Transverse colon (tissue), 4 donors: ENCODE results near the gene CACFD1. TPM values are rescaled to one million over a fixed set of nuclear protein-coding genes. Genes with fewer than 3 reads are reported as not detected.

Experiments used
- DNase-seq: peaks from one replicate; pipeline ENCODE4 v3.0.0-alpha.2; 2019
- H3K27ac ChIP-seq, 4 donors: fragments of 200-600 bp; sonication (generic); 2 replicates each; pipeline ENCODE4 v1.5.1; 2016 to 2018; ENCODE audit warnings: inconsistent platforms in 4 of 4
- H3K27me3 ChIP-seq: fragments of 200-600 bp; sonication (generic); 2 replicates; pipeline ENCODE4 v1.5.1; 2017; ENCODE audit warnings: inconsistent platforms
- H3K36me3 ChIP-seq, 4 donors: fragments of 200-600 bp; sonication (generic); 2 replicates each; pipeline ENCODE4 v1.5.1; 2017 to 2019; ENCODE audit warnings: inconsistent platforms in 4 of 4
- H3K4me1 ChIP-seq, 4 donors: fragments of 200-600 bp; sonication (generic); 2 replicates each; pipeline ENCODE4 v1.5.1; 2017 to 2020; ENCODE audit warnings: inconsistent platforms in 4 of 4
- H3K4me3 ChIP-seq, 4 donors: fragments of 200-600 bp; sonication (generic); 1 replicate in 1 of 4; 2 replicates in 3 of 4; pipeline versions ENCODE4 v1.5.1 to v1.6.1; 2017 to 2019; ENCODE audit warnings: inconsistent platforms in 4 of 4
- H3K9me3 ChIP-seq, 2 donors: fragments of 200-600 bp; sonication (generic); 2 replicates each; pipeline ENCODE4 v1.5.1; 2017 to 2019; ENCODE audit warnings: inconsistent platforms in 2 of 2
- EP300 ChIP-seq: sonication (generic); formaldehyde crosslinking; IDR thresholded peaks from one replicate; pipeline ENCODE4 v1.6.1; 2017; ENCODE audit warnings: antibody characterized with exemption, low read depth
- POLR2A ChIP-seq: fragments of 450-650 bp; IDR thresholded peaks from one replicate; pipeline ENCODE4 v1.6.1; 2016; ENCODE audit warnings: antibody characterized with exemption, mild to moderate bottlenecking, moderate library complexity
- POLR2AphosphoS5 ChIP-seq, 3 donors: sonication (generic); formaldehyde crosslinking; IDR thresholded peaks; one replicate each; pipeline ENCODE4 v1.6.1; 2016; ENCODE audit warnings: antibody characterized with exemption in 3 of 3
- WGBS, 2 donors: methylation state at CpG; one replicate each; pipeline ENCODE4 v1.1.5; 2018; ENCODE audit warnings: low coverage in 1 of 2; 5-methylcytosine and 5-hydroxymethylcytosine counted together
- in situ Hi-C, 4 donors: fragments of 200-750 bp; cut with MboI; loops; one replicate each; pipeline versions ENCODE4 v1.15.0 to v1.15.1; 2017; ENCODE audit warnings: low sequenced_read_pairs in 3 of 4, low pct_ligation_motif_present in 1 of 4, low pct_unique_long_range_greater_than_20kb in 1 of 4
- intact Hi-C: fragments of 100-400 bp; cut with DNase I; formaldehyde crosslinking; loops from one replicate; pipeline ENCODE4 v1.15.1; 2023; ENCODE audit warnings: low total_unique reads
- total RNA-seq, 4 donors: library from RNA; depleted of rRNA; stranded (reverse); fragments of >200 nt; gene quantifications; one replicate each; pipeline ENCODE4 v1.1.0, GENCODE V29; 2016
- TF ChIP-seq, protein P1 (sequence below), 5 experiments: fragments of 200-600 bp in 3 of 5; fragments of 450-650 bp in 2 of 5; sonication (generic) in 3 of 5; IDR thresholded peaks; 1 replicate in 2 of 5; 2 replicates in 3 of 5; pipeline ENCODE4 v1.5.1; 2016 to 2017; ENCODE audit warnings: antibody characterized with exemption in 5 of 5, inconsistent platforms in 3 of 5, mild to moderate bottlenecking in 2 of 5, moderate library complexity in 1 of 5

CACFD1 gene
- total RNA-seq, 4 donors from 2014 or later = 44.6 to 153 (median 80.0) TPM

DNA sequence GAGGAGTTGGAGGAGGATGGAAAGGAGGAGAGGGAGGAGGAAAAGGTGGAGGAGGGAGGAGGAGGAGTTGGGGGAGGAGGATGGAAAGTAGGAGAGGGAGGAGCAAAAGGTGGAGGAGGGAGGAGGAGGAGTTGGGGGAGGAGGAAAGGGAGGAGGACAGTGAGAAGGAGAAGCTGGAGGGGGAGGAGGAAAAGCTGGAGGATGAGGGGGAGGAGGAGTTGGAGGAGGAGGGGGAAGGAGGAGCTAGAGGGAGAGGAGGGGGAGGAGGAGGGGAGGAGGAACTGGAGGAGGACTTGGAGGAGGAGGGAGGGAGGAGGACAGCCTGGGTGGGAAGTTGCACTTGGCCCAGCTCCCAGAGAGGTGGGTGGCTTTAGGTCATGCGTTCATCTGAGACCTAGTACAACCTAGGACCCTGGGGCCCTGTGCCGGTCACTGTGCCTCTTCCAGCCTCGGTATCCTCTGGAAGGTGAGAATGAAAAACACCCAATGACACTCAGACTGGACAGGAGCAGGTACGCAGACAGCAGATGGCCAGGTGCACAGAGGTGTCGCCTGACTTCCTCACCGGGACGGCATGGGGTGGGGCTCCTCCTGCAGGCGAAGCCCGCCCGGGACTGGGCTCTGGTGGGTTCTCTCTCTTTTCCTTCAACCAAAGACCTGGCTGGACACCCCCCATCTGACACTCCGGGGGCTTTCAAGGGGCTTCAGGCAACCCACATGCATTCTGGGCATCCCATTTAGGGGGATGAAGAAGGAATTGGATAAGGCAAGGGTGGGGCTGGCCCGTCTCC lies 31.3 kb downstream of the CACFD1 start:
- H3K9me3 ChIP-seq = no peaks in the 10 kb centered on the region
- intact Hi-C loops (no loop called here), in situ Hi-C loops (loop anchor here in 1 of 4 donors (25.0 kb wide), 1 partner anchor 304 kb away; no protein-coding TSS in a partner anchor)
- H3K4me3 ChIP-seq = no peak overlapping the region
- no peaks in the 10 kb centered on the region for H3K36me3 ChIP-seq
- H3K27me3 ChIP-seq = peaks cover 12% of the 10 kb centered on the region
- no peak for DNase-seq
- H3K4me1 ChIP-seq = peaks cover 0 to 2% (median under 1%) of the 10 kb centered on the region in 4 donors
- 0 to 56% methylated on average over 1 to 8 of the region's 12 CpGs for WGBS, 2 donors
- TF ChIP-seq EP300 (no peak), POLR2A (no peak), POLR2AphosphoS5 (IDR thresholded peaks at IDR 0.05) (no peak)
- TF ChIP-seq, protein P1, sequence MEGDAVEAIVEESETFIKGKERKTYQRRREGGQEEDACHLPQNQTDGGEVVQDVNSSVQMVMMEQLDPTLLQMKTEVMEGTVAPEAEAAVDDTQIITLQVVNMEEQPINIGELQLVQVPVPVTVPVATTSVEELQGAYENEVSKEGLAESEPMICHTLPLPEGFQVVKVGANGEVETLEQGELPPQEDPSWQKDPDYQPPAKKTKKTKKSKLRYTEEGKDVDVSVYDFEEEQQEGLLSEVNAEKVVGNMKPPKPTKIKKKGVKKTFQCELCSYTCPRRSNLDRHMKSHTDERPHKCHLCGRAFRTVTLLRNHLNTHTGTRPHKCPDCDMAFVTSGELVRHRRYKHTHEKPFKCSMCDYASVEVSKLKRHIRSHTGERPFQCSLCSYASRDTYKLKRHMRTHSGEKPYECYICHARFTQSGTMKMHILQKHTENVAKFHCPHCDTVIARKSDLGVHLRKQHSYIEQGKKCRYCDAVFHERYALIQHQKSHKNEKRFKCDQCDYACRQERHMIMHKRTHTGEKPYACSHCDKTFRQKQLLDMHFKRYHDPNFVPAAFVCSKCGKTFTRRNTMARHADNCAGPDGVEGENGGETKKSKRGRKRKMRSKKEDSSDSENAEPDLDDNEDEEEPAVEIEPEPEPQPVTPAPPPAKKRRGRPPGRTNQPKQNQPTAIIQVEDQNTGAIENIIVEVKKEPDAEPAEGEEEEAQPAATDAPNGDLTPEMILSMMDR (IDR thresholded peaks at IDR 0.05) = no peak
- H3K27ac ChIP-seq = peak overlapping the region in 1 of 4 donors; percentile 33

DNA sequence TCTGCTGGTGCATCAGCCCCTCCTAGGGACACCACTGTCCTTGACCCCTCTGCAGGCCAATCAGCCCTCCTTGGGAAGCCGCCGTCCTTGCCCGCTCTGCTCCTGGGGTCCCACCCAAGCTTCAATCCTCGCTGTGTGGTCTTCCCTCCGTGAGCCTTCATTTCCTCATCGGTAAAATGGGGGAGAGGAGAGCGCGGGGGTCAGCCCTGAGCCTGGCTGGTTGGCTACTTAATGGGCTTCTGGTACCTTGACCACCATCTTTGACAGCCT lies 31.8 kb downstream of the CACFD1 start:
- intact Hi-C loops (no loop called here), in situ Hi-C loops (loop anchor here in 1 of 4 donors (25.0 kb wide), 1 partner anchor 304 kb away; no protein-coding TSS in a partner anchor)
- Histone ChIP-seq H3K4me3 (no peak overlapping the region), H3K9me3 (no peaks in the 10 kb centered on the region), H3K27me3 (peaks cover 13% of the 10 kb centered on the region), H3K4me1 (no peaks in the 10 kb centered on the region), H3K27ac (peak overlapping the region in 2 of 4 donors; percentile 5 to 33), H3K36me3 (no peaks in the 10 kb centered on the region)
- TF ChIP-seq, protein P1 (IDR thresholded peaks at IDR 0.05) = no peak
- TF ChIP-seq POLR2A (no peak), POLR2AphosphoS5 (IDR thresholded peaks at IDR 0.05) (no peak), EP300 (no peak)
- WGBS, 2 donors = 94% methylated on average over 8 of the region's 8 CpGs; no CpG with 5 or more reads in 1 of the 2 donors
- DNase-seq = no peak

DNA sequence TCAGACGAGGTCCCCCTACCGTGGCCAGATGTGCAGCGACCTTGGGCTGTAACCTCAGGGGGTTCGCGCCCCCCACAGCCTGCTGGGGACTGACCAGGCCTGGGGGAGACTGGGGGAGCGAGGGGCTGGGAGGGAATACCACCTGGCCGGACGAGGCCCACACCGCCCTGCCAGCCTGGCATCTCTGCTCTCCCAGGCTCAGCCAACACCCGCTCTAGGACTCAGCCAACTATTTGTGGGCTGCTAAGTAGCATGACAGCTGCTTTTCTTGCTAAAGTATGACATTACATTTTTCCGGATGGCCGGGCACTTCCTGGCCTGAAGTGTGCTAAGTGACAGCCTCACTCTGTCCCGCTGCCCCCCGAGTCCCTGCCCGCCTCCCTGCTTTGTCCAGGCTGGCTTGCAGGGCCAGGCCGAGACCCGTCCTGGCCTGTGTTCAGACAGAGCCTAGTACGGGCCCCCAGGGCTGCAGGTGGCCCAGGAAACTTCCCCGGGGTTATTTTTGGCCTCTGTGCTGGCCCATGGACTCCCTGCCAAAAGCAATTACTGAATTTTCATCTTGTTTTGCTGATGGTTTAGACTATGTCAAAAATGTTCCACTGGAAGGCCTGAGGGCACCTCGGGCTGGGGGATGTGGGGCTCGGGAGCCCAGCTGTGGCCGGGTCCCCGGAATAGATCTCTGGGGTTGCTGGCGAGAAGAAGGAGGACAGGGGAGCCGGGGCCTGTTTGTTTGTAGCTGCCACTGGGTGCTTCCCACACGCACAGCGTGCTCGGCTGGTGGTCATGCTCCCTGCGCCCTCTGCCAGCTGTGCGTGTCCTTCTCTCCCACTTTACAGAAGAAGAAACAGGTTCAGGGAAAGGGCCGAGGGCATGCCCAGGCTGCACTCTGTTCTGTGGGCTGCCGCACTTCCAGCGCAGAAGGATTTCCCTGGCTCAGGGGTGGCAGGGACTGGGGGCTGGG lies 32.6 kb downstream of the CACFD1 start:
- DNase-seq = no peak

More for the DNA sequence above, 32.6 kb downstream of the CACFD1 start:
- Histone ChIP-seq H3K9me3 (no peaks in the 10 kb centered on the region), H3K4me3 (no peak overlapping the region), H3K27ac (peak overlapping the region; percentile 32 to 53 (median 36)), H3K36me3 (no peaks in the 10 kb centered on the region), H3K27me3 (peaks cover 20% of the 10 kb centered on the region), H3K4me1 (no peaks in the 10 kb centered on the region)
- TF ChIP-seq EP300 (no peak), POLR2A (no peak), POLR2AphosphoS5 (IDR thresholded peaks at IDR 0.05) (no peak)
- TF ChIP-seq, protein P1 (IDR thresholded peaks at IDR 0.05) = no peak
- intact Hi-C loops (no loop called here), in situ Hi-C loops (loop anchor here in 1 of 4 donors (25.0 kb wide), 1 partner anchor 305 kb away; no protein-coding TSS in a partner anchor)
- 76% methylated on average over 33 of the region's 33 CpGs; no CpG with 5 or more reads in 1 of the 2 donors for WGBS, 2 donors
